Neural progenitor cell (in vitro differentiated cells): ENCODE measurements around the gene KCNT1.

ENCODE experiments used
- CTCF ChIP-seq: fragments of 200-600 bp; sonication (generic); IDR thresholded peaks from 2 replicates; pipeline ENCODE4 v1.5.1; 2017; ENCODE audit warnings: antibody characterized with exemption, mild to moderate bottlenecking
- EZH2phosphoT487 ChIP-seq: fragments of 200-600 bp; sonication (generic); IDR thresholded peaks from 2 replicates; pipeline ENCODE4 v1.6.1; 2017; ENCODE audit warnings: antibody characterized with exemption

GRCh38 chr9:135703726-135704125, 1.7 kb downstream of the KCNT1 start:
- no peak for TF ChIP-seq CTCF
- TF ChIP-seq EZH2phosphoT487: no peak
